HTERT RPE-1 (cell line): Measurements from ENCODE around the gene TNFSF11.
"Not testable (repeated sequence)": the region's sequence is repeated elsewhere in the genome, so short reads cannot be mapped to it uniquely, and the experiment has no call there.

Experiments used
- in situ Hi-C: fragments of 300-500 bp; cut with MboI; formaldehyde crosslinking; loops from 4 replicates; pipeline ENCODE4 v1.14.3; 2020; ENCODE audit warnings: low sequenced_read_pairs

TNFSF11 gene

DNA sequence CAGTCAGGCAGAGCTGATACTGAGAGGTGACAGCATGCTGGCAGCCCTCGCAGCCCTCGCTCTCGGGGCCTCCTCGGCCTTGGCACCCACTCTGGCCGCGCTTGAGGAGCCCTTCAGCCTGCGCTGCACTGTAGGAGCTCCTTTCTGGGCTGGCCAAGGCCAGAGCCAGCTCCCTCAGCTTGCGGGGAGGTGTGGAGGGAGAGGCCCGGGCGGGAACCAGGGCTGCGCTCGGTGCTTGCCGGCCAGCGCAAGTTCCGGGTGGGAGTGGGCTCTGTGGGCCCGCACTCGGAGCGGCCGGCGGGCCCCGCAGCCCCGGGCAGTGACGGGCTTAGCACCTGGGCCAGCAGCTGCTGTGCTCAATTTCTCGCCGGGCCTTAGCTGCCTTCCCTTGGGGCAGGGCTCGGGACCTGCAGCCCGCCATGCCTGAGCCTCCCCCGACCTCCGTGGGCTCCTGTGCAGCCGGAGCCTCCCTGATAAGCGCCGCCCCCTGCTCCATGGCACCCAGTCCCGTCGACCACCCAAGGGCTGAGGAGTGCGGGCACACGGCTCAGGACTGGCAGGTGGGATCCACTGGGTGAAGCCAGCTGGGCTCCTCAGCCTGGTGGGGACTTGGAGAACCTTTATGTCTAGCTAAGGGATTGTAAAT, 14.3 kb upstream of the TNFSF11 start:
- in situ Hi-C loops = not testable (repeated sequence)

DNA sequence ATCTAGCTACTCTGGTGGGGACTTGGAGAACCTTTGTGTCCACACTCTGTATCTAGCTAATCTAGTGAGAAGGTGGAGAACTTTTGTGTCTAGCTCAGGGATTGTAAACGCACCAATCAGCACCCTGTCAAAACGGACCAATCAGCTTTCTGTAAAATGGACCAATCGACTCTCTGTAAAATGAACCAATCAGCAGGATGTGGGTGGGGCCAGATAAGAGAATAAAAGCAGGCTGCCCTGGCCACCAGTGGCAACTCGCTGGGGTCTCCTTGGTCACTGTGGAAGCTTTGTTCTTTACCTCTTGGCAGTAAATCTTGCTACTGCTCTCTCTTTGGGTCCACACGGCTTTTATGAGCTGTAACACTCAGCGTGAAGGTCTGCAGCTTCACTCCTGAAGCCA, 13.6 kb upstream of the TNFSF11 start:
- in situ Hi-C loops = not testable (repeated sequence)

DNA sequence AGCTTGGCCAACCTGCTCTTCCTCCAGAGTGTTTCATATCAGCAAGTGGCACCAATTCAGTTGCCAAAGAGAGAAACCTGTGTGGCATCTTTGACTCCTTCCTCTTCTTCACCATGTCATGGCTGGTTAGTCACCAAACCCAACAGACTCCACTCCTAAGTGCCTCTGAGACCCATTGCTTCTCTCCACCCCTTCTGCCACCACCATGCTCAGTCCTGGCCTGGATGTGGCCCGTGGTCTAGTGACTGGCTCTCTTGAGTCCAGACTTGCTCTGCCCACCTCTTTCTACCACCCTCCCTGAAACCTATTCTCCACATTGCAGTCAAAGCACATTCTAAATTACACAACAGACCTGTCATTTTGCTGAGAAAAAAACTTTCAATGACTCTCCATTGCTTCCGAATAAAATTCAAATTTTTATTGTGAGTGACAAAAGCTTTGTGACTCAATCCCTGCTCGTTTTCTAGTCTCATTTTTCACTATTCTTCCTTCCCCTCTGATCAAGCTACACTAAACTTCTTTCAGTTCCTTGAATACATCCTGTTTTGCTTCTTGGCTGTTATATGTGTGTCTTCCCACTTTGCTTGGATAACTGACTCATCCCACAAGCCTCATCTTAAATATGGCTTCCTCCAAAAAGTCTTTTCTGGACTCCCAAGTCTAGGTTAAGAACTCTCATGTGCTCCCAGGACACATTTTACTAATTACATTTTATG, 12.0 kb upstream of the TNFSF11 start:
- in situ Hi-C loops = no loop called here

DNA sequence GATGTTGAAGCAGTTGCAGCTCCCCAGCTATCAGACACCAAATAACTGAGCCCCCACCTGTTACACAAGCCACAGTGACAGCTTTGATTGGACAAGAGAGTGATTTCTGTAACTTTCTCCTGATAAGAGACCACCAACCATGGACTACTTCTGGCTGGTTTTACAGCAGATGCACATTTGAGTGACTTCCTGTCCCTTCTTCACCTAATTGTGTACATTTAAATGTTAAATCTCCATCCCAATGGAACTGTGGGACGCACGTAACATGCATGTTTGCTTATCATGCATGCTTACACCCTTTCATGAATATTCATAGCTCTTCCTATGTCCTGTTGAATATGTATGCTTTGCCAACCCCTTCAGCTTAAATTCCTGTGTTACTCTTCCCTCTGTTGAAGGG, 6.0 kb upstream of the TNFSF11 start:
- in situ Hi-C loops = no loop called here

DNA sequence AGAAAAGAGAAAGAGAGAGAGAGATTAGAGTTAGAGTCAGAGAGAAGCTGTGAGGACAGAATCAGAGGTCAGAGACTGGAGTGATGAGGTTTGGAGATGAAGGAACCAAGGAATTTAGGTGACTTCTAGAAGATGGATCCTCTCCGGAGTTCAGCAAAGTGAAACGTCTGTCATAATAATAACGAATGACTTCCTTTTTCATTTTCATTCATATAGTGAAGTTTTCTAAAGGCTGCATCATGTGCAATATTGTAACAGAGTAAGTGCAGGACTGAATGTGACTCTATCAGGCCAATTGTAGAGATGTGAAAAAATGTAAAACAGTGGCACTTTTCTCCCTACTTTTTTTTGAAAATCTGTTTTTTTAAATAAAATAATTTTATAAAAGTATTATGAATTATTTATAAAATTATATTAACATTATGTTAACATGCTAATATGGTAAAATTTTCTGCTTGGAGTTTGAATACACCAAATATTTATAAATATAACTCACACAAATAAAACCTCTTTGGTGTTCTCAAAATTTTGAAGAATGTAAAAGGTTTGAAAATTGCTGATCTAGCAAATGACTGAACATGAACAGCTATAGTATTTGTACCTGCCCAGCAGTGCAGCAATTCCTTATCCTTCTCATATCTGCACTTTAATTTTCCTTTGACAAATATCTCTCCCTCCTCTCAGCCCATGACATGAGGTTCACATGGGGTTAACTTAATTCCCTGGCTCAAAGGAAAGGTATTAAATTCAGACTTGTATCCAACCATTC, 4.2 kb upstream of the TNFSF11 start:
- in situ Hi-C loops = no loop called here

- in situ Hi-C loops = no loop called here
Measured at GRCh38 chr13:42571895-42572294, 2.1 kb upstream of the TNFSF11 start.

DNA sequence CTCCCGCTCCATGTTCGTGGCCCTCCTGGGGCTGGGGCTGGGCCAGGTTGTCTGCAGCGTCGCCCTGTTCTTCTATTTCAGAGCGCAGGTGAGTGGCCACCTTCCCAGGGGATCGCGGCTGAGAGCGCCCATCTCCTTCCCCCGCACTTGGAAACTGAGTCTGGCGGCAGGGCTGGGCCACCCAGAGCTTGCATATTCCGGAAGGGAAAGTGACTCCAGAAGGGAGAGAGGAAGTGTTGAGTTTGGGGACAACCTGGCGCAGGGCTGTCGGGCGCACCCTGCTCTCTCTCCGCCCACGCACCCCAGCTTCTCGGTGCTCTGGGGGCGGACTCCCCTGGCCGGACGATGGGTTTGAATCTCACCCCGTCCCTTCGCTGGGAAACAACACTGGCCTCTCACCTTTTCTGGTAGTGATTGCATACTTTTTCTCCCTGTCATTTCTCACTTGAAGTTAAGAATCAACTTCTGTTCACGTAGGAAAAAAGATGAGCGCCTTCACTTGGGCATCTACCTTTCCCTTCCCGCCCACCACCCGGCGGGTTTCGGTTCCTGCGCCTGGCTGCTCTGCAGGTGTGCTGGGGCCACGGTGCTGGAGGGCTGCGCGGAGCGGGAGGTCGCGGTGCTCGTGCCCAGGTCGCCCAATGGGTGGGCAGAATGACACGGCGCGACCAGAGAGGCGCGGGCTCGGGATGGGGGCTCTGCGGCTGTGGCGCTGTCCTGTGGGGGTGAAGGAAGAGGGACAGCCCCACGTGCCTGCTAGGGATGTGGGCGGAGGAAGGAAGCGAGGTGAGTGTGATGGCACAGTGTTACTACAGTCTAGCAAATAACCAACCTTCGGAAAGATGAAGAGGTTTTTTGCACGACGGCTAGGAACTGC, 721 bp downstream of the TNFSF11 start:
- in situ Hi-C loops = no loop called here

DNA sequence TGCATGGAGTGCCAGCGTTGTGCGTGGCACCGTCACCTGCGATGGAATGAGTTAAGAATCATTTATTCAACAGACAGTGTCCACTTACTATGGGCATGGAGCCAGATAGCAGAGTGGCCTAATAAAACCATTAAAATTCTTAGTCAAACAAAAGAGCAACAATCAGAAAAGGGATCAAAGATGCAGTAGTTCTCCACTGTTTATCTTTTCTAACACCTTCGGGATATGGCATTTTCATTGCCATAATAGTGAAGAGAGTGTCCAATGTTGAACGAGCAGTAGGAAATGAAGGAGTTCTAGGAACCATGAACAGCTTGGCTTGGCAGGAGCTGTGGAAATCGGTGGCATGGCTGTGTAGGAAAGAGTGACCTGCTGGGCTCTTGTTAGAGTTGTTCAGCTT, 2.0 kb downstream of the TNFSF11 start:
- in situ Hi-C loops = no loop called here

DNA sequence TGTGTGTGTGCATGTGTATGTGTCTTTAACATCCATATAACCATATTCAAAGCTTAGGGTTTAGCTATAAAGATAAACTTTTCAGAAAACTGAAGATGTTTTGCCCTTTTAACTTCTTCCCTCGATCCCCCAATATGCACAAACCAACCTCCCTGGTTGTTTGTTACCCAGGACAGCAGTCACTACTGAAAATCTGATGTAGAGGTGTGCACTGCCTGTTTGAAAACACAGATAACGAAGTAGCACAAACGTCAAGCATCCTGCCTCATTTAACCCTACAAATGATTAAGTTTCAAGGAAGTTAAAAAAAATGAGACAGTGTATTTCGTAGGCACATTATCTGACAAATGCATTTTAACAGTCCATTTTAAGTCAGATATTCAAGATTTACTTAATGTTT, 3.6 kb downstream of the TNFSF11 start:
- in situ Hi-C loops = no loop called here

GRCh38 chr13:42580644-42581043, 6.7 kb downstream of the TNFSF11 start:
- in situ Hi-C loops = no loop called here

DNA sequence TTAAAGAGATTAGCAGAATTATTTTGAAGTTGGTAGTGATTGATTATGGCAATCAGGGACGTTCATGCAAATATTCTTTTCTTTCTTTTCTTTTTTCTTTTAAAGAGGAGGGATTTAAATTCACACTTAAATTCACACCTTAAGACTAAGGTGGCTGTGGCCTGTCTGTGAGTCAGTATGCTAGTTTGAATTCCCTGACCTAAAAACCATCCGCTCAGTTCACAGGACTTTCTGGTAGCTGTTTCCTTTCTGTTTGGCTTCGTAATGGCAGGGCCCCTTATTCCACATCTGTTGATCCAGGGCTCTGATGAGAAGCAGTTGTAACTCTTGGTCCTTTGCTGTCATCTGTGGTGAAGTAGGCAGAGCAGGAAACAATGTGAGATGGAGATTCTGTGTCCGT, 7.5 kb downstream of the TNFSF11 start:
- in situ Hi-C loops = no loop called here

- in situ Hi-C loops = no loop called here
Measured at GRCh38 chr13:42591602-42592001, 17.6 kb downstream of the TNFSF11 start.

DNA sequence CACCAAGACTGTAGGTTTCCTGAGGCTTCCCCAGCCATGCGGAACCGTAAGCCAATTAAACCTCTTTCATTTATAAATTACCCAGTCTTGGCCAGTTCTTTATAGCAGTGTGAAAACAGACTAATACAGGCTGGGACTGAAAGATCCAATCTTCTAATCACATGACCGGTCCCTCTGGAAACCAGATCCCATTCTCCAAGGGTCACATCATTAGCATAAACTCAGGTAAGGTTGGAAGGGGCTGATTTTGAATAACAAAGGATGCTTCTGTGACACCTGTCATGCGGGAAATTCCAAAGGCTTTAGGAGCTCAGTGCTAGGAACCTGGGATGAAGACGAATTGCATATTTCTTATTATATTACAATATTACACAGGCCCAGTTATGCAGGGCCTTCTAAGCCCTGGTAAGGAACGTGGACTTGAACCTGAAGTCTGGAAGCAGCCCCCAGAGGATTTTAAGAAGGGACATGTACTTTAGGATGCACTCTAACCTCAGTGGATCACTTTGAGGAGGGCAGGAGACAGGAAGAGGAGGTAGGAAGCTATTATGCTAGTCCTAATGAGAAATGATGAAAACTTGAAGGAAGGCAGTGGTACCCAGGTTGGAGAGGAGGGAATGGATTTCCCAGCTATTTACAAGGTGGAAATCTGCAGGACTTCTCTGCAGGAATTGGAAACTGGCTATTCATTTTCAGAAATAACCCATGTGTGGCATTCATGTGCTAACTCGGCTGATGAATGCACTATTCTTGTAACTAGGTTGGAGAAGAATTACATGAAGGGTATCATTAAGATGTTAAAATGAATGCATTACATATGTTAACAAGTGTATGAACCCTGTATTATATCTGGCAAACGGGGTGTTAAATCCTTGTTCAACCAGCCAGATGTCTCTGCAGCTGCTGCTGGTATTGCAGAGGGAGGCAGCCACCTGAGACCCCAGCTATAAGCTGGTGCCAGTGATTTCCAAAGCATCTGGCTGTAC, 19.3 kb downstream of the TNFSF11 start:
- in situ Hi-C loops = no loop called here

DNA sequence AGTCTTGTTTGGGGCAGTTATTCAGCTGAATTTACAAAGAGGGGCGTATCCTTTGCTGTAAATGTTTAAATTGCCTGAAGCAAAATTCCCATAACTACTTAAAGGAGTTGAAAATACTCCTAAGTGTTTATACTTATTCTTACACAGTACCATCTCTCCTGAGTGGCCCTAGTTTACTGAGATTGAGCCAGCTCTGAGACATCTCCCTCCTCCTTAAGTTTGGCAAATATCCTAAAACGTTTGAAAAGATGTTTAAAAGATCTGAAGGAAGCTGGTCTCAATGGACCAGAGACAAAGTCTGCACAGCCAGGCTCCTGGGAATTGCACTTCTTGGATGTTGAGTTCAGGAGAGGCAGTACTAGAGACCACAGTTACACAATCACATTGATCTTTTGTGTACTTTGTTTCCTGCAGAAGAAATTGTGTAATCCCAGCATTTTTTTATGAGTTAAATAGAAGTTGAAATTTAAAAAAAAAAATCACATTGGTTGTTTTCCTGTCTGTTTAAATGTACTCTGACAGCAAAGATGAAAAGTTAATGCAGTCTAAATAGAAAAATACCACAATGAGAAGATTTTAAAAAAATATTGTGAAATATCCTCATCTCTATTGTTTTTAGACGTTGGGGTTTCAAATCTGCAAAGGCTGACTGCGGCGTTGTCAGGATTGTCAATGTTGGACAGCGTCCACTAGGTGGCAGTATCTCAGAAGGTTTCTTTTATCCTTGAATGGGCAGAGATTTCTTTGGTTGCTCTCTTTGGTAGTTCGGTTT, 20.7 kb downstream of the TNFSF11 start:
- in situ Hi-C loops = no loop called here

GRCh38 chr13:42595253-42595571, 21.3 kb downstream of the TNFSF11 start:
- in situ Hi-C loops = no loop called here

GRCh38 chr13:42597505-42597904, 23.6 kb downstream of the TNFSF11 start:
- in situ Hi-C loops = no loop called here

GRCh38 chr13:42600943-42601342, 27.0 kb downstream of the TNFSF11 start:
- in situ Hi-C loops = no loop called here

DNA sequence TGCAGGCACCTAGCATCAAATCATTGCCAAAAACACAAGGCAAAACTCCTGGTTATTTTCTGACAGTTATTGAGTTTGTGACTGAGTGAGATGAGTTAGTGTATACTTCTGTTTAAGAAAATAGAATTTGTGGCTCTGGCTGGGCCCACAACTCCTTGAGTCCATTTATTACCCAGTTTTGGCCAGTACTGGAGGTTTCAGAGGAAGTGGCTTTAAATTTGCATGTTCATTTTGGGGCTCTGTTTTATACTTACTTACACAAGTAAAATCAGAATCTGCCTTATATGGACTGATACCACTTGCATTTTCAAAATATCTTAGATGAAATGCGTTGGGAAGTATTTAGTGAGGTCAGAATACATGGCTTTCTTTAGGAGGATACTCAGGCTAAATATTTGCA, 29.0 kb downstream of the TNFSF11 start:
- in situ Hi-C loops = no loop called here

- in situ Hi-C loops = no loop called here
Measured at GRCh38 chr13:42603571-42603970, 29.6 kb downstream of the TNFSF11 start.
